ENCODE results near the gene MRPS23. TPM values are rescaled to one million over a fixed set of nuclear protein-coding genes. Genes with fewer than 3 reads are reported as not detected.
A peak's percentile ranks its signal among the peaks of the same experiment; 100 is the strongest.

MRPS23 gene
- total and polyA plus RNA-seq, 2 of the 8 experiments (the other 6 are each of a cell fraction or from before 2014, with no cell fraction given) = 38.6 to 60.4 TPM

- Histone ChIP-seq H2BK5ac (ENCODE audit: low read depth, low read length) (peak overlapping the region; percentile 28; the same call in 1 of the 2 replicates), H3K4me3 (ENCODE audit: extremely low read depth in 1 of 4, insufficient read depth in 2 of 4, low read depth in 3 of 4, low read length in 4 of 4) (no peak overlapping the region), H3K23me2 (ENCODE audit: low read depth, low read length) (peaks cover 2% of the 10 kb centered on the region; the same call in 1 of the 2 replicates), H3K27ac (ENCODE audit: low read depth, low read length) (no peak overlapping the region), H2BK15ac (ENCODE audit: low read length) (peak overlapping the region; percentile 99; the same call in 1 of the 2 replicates), H3K14ac (ENCODE audit: insufficient read length) (no peak overlapping the region), H3K18ac (ENCODE audit: extremely low read depth, low read length) (no peak overlapping the region; the same call in 1 of the 2 replicates), H2AK5ac (ENCODE audit: low read depth, low read length) (0 out of 2 replicates have a peak overlapping the region, but pooled peaks have one; percentile 91), H3K56ac (replicated peaks; ENCODE audit: insufficient read length, low read depth, low read length) (no peak overlapping the region), H2BK120ac (replicated peaks; ENCODE audit: low read depth, low read length) (peak overlapping the region; percentile 48), H3K4me1 (replicated peaks in 1 of 4; ENCODE audit: control insufficient read depth in 3 of 4, insufficient read depth in 4 of 4, low read length in 3 of 4) (peaks cover 12 to 46% (median 38%) of the 10 kb centered on the region in 4 experiments), H4K8ac (ENCODE audit: extremely low read depth, insufficient read depth, low read length) (no peak overlapping the region), H3K9ac (replicated peaks in 1 of 4; ENCODE audit: extremely low read depth in 1 of 4, low read depth in 3 of 4, low read length in 3 of 4) (no peak overlapping the region), H3K9me3 (ENCODE audit: insufficient read depth in 2 of 2, low read depth in 1 of 2, low read length in 1 of 2) (no peaks in the 10 kb centered on the region), H4K5ac (ENCODE audit: insufficient read length, low read depth, low read length) (no peak overlapping the region), H4K91ac (replicated peaks; ENCODE audit: insufficient read length, low read length) (peak overlapping the region; percentile 100), H2BK12ac (ENCODE audit: low read depth, low read length) (peak overlapping the region; percentile 94; the same call in 1 of the 2 replicates), H3K4me2 (ENCODE audit: insufficient read depth in 1 of 2, low read depth in 2 of 2, low read length in 2 of 2) (no peak overlapping the region), H3K36me3 (ENCODE audit: control insufficient read depth in 2 of 4, insufficient read depth in 4 of 4, low read length in 3 of 4) (no peaks in the 10 kb centered on the region; a peak in 1 of 8 replicates), H3K23ac (ENCODE audit: insufficient read length) (no peak overlapping the region), H3K27me3 (replicated peaks in 1 of 4; ENCODE audit: control insufficient read depth in 3 of 4, extremely low read depth in 1 of 4, insufficient read depth in 3 of 4, low read length in 3 of 4) (peaks cover 0 to 14% (median 6%) of the 10 kb centered on the region in 4 experiments; a peak in 4 of 7 replicates), H4K20me1 (replicated peaks in 1 of 2; ENCODE audit: control insufficient read depth in 1 of 2, insufficient read depth in 2 of 2, low read length in 2 of 2) (no peaks in the 10 kb centered on the region), H3K79me1 (ENCODE audit: low read depth, low read length) (no peaks in the 10 kb centered on the region), H3K4ac (replicated peaks; ENCODE audit: insufficient read length, low read depth, low read length) (no peak overlapping the region), H2BK20ac (ENCODE audit: low read length) (peak overlapping the region; percentile 51; the same call in 1 of the 2 replicates), H3K79me2 (ENCODE audit: control insufficient read depth in 1 of 2, insufficient read depth in 2 of 2, low read length in 2 of 2) (no peaks in the 10 kb centered on the region), H2AFZ (ENCODE audit: low read length) (no peak overlapping the region)
- no peak for FAIRE-seq
- TF ChIP-seq POU5F1 (IDR thresholded peaks at IDR 0.05; ENCODE audit: low read depth, low read length) (no peak), CHD1 (IDR thresholded peaks at IDR 0.05; ENCODE audit: low read depth, low read length) (no peak), JUND (IDR thresholded peaks at IDR 0.05; ENCODE audit: low read length) (no peak), HDAC2 (IDR thresholded peaks at IDR 0.05; ENCODE audit: borderline replicate concordance in 1 of 2, low read depth in 2 of 2, low read length in 2 of 2) (no peak), RXRA (IDR thresholded peaks at IDR 0.05; ENCODE audit: insufficient read depth, low read depth, low read length) (no peak), TAF1 (IDR thresholded peaks at IDR 0.05; ENCODE audit: low read depth, low read length) (no peak), EGR1 (IDR thresholded peaks at IDR 0.05; ENCODE audit: borderline replicate concordance, low read depth, low read length) (no peak), JUN (IDR thresholded peaks at IDR 0.05; ENCODE audit: low read depth, low read length) (no peak), MAFK (IDR thresholded peaks at IDR 0.05; ENCODE audit: low read depth, low read length) (no peak), CREB1 (IDR thresholded peaks at IDR 0.05) (no peak)
- WGBS, 2 experiments (ENCODE audit: extremely low coverage in 1 of 2, insufficient coverage in 1 of 2, insufficient read length in 1 of 2, insufficient replicate concordance in 2 of 2, low coverage in 1 of 2, low lambda C conversion rate in 2 of 2, missing lambda C conversion rate in 1 of 2) = 94% methylated on average over 14 of the region's 14 CpGs; no CpG with 5 or more reads in 1 of the 2 experiments
- POLR2A ChIA-PET (ENCODE audit: partially characterized antibody) = interaction anchor here (1.4 to 32.5 kb wide), 3 partner anchors 8 to 125 kb away, joined by 5 to 672 read pairs (median 15); partner anchors contain the start of genes SRSF1 and VEZF1
- CTCF ChIA-PET (ENCODE audit: partially characterized antibody) = interaction anchor here (0.6 to 20.7 kb wide), 7 partner anchors 15 to 896 kb away, joined by 3 to 205 read pairs (median 6); no protein-coding TSS in a partner anchor
- DNase-seq (ENCODE audit: low read depth in 1 of 2, low spot score in 2 of 2) = no peak
Observed at GRCh38 chr17:57872536-57872935, 22.7 kb upstream of the MRPS23 start.
